GM21576 (cell line): ENCODE results near the gene EGLN2.
"Not testable (repeated sequence)": the region's sequence is repeated elsewhere in the genome, so short reads cannot be mapped to it uniquely, and the experiment has no call there.

Experiments used
- ATAC-seq: cut with Tn5 transposase; IDR thresholded peaks from one replicate; pipeline ENCODE4 v1.9.1; 2021; ENCODE audit warnings: mild to moderate bottlenecking, moderate library complexity; ENCODE audit not compliant: unreplicated experiment

The EGLN2 gene

DNA sequence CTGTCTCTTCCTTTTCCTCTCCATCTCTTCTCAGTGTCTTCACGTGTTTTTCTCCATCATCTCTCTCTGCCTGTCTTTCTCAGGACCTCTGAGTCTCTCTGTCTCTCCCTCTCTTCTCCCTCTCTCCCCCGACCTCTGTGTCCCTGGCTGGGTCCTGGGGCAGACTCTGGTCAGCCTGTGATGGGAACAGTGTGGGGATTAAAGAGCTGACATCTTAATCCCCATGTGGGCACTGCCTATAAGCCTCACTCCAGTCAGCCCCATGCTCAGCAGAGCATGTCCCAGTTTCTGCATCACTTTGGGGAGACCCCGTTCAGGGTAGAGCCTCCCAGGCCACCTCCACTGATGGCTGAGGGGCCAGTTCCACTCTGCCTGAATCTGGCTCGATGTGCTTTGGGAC lies 16.2 kb downstream of the EGLN2 start:
- no peak for ATAC-seq

DNA sequence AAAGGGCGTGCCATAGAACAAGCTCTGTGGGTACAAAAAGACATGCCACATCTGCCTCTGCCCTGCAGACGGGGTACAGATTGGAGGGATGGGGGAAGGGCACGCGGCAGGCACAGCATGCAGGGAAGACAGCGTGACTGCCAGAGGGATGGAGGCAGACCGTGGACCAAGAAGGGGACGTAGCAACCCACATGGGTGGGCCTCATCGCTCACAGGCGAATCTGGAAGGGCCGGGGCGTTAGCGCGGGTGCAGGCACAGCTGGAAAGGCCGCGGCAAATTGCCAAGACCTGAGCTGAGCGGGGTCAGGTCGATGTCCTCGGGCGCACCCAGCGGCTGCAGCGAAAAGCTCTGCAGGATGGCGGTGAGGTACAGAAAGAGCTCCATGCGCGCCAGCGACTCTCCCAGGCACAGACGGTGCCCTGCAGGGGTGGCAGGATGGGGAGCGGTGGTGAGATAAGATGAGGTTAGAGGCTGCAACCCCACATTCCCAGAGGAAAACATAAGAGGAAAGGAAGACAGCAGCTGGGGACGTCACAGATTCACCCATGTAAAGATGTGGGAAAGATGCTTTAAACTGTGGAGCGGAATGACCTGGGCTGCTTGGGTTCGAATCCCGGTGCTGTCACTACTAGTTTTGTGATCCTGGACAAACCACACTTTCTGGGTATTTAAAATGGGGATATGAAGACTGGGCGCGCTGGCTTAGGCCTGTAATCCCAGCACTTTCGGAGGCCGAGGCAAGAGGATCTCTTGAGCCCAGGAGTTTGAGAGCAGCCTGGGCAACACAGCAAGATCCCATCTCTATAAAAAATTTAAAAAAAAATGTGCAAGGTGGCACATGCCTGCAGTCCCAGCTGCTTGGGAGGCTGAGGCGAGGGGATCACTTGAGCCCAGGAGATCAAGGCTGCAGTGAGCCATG lies 19.7 kb downstream of the EGLN2 start:
- not testable (repeated sequence) for ATAC-seq

DNA sequence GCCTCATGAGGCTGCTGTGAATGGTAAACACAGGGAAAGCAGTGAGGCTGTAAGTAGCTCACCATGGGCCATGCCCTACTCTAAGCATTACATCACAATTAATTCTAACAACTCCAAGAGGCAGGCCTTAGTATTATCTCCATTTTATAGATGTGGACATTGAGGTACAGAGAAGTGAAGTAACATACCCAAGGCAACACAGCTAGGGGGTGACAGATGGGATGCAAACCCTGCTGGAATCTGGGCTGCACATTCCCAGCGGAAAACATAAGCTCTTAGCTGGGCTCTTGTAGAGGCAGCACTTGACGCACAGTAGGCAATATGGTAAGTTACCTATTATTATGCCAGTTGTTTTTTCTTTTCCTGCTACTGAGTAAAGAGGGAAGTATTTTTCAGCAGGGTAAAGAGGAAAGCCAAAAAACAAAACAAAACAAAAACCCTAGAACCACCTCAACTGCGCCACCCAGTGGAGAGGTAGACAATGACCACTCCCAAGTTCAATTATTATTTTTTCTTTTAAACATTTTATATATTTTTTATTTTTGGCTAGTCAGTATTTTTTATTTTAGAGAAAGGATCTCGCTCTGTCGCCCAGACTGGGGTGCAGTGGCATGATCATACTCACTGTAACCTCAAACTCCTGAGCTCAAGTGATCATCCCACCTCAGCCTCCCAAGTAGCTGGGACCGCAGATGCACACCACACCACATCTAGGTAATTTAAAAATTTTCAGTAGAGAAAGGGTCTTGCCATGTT lies 20.7 kb downstream of the EGLN2 start:
- not testable (repeated sequence) for ATAC-seq

DNA sequence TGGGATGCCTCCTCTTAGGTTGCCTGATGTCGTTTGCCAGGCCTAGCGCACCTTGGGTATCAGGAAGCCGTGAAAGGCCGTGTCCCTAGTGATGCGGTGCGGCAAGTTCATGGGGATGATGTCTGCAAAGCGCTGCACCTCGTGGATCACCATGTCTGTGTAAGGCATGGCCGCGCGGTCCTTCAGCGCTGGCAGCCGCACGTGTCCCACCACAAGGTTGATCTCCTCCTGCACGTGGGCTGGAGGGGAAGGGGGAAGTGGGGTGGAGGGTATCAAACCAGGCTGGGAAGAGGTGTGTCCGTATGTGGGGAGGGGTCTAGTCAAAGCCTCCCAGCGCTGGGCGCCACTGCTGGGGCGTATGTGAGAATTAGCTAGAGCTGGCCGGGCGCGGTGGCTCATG lies 23.2 kb downstream of the EGLN2 start:
- ATAC-seq = no peak

DNA sequence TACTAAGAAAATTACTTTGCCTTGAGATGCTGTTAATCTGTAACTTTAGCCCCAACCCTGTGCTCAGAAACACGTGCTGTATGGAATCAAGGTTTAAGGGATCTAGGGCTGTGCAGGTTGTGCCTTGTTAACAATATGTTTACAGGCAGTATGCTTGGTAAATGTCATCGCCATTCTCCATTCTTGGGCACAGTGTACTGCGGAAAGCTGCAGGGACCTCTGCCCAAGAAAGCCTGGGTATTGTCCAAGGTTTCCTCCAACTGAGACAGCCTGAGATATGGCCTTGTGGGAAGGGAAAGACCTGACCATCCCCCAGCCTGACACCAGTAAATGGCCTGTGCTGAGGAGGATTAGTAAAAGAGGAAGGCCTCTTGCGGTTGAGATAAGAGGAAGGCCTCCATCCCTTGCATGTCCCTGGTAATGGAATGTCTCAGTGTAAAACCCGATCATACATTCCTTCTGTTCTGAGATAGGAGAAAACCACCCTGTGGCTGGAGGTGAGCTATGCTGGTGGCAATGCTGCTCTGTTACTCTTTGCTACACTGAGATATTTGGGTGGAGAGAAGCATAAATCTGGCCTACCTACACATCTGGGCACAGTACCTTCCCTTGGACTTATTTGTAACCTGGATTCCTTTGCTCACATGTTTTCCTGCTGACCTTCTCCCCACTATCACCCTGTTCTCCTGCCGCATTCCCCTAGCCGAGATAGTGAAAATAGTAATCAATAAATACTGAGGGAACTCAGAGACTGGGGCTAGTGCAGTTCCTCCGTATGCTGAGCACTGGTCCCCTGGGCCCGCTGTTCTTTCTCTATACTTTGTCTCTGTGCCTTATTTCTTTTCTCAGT lies 23.9 kb downstream of the EGLN2 start:
- not testable (repeated sequence) for ATAC-seq

DNA sequence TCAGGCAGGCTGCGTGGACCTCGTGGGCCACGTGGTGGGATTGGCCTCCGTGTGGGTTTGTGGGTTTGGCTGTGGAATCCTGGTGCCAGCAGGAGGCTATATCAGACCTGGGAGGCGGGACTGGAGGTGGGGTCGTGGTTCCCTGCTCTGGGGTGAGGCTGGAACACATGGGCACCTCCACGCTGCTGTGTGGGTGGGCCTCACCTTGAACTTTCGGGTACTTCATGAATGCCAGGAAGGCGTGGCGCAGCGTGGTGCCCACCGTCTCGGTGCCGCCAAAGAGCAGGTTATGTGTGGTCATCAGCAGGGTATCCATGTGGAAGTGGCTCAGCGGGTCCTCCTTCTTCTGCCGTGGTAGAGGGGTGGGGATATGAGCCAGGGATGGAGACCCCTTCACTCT lies 25.9 kb downstream of the EGLN2 start:
- not testable (repeated sequence) for ATAC-seq

DNA sequence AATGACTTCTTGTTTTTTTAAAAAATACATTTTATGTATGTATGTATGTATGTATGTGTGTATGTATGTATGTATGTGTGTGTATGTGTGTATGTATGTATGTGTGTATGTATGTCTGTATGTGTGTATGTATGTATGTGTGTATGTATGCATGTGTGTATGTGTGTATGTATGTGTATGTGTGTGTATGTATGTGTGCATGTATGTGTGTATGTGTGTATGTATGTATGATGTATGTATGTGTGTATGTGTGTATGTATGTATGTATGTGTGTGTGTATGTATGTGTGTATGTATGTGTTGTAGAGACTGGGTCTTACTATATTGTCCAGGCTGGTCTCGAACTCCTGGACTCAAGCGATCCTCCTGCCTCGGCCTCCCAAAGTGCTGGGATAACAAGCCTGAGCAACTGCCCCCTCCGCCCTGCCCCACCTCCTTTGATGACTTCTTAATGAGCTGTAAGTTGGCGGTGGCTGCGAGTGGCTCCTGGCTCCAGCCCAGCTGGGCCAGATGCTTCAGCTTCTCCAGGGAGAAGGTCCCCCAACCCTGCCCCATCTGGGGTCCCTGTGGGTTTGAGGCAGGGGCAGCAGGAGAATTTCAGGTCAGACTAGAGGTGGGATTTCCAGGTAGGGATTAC lies 26.6 kb downstream of the EGLN2 start:
- not testable (repeated sequence) for ATAC-seq

DNA sequence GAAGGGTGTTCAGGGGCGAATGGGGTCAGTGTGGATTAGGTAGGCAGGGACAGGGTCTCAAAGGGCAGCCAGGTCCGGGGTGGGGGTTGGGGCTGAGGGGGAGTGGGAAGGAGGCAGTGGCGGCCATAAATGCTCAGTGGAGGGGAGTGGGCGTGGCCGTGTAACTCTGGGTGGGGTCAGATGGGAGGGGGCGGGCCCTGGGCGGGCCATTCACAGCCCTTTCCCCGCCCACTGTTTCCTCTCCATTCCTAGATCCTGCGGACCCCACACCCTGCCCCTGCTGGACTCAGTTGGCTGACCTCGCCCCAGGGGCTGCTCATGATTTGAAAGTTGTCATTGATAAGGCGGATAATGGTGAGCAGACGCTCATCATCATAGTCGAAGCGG lies 27.3 kb downstream of the EGLN2 start:
- ATAC-seq = not testable (repeated sequence)

DNA sequence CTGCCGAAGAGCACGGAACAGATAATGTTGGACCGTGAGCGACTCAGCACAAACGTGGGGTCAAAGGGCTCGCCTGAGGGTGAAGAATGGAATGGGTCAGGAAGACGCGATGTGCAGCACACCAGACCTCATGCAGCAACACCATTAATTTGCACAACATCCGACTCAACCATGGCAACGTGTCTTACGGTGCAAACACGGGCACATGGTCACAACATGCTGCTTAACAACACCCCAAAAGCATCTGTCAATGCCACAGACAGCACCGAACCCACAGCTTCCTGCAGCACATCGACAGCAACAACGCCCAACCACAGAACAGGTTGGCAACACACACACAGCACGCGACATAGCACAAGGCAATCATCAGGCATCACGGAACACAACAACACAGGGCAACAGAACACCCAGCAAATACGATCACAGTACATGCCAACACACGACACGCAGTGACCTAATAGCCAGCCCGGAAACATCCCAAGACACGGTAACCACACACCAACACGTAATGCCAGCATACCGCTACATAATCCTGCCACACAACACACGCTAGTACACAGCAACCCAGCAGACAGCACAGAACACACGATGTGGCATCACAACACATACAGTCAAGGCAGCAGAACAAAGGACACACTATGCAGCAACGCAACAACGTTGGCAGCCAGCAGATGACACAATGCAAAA lies 27.9 kb downstream of the EGLN2 start:
- ATAC-seq = not testable (repeated sequence)

DNA sequence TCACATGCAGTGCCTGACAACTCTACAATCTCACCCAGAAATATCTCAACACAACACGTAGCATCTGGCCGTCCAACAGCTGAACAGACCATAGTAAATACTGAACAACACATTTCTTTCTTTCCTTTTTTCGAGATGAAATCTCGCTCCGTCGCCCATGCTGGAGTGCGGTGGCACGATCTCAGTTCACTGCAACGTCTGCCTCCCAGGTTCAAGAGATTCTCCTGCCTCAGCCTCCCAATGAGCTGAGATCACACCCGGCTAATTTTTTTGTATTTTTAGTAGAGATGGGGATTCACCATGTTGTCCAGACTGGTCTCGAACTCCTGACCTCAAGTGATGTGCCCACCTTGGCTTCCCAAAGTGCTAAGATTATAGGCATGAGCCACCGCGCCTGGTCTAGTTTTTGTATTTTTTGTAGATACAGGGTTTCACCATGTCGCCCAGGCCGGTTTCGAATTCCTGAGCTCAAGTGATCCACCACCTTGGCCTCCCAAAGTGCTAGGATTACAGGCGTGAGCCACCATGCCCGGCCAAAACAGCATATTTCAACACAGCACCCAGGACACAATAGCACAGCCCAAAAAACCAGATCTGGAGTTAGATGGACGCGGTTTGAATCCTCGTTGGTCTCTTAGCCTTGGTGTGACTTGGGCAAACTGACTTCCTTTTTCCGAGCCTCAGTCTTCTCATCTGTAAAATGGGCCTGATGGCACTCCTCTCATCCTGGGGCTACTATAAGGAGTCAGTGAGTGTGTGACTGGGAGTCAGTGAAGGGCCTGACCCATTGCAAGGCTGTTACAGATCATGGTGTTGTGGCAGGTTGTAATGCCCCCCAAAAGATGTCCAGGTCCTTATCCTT lies 28.6 kb downstream of the EGLN2 start:
- ATAC-seq = no peak

DNA sequence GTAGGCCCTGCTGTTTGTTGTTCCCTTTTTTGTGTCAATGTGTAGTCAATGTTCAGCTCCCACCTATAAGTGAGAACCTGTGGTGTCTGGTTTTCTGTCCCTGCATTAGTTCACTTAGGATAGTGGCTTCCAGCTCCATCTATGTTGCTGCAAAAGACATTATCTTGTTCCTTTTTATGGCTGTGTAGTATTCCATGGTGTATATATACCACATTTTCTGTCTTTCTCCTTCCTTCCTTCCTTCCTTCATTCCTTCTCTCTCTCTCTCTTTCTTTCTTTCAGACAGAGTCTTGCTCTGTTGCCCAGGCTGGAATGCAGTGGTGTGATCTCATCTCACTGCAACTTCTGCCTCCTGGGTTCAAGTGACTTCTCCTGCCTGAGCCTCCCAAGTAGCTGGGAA lies 30.2 kb downstream of the EGLN2 start:
- no peak for ATAC-seq

DNA sequence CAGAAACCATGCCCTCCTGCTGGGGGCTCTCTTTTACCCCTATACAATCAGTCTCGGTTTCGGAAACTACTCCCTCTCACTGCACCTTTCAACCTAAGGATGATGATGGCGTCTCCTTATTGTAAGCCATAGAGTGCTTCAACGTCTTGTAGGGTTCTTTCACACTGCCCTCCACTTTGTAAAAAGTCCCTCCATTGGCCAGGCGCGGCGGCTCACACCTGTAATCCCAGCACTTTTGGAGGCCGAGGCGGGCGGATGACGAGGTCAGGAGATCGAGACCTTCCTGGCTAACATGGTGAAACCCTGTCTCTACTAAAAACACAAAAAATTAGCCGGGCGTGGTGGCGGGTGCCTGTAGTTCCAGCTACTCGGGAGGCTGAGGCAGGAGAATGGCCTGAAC lies 31.8 kb downstream of the EGLN2 start:
- not testable (repeated sequence) for ATAC-seq

DNA sequence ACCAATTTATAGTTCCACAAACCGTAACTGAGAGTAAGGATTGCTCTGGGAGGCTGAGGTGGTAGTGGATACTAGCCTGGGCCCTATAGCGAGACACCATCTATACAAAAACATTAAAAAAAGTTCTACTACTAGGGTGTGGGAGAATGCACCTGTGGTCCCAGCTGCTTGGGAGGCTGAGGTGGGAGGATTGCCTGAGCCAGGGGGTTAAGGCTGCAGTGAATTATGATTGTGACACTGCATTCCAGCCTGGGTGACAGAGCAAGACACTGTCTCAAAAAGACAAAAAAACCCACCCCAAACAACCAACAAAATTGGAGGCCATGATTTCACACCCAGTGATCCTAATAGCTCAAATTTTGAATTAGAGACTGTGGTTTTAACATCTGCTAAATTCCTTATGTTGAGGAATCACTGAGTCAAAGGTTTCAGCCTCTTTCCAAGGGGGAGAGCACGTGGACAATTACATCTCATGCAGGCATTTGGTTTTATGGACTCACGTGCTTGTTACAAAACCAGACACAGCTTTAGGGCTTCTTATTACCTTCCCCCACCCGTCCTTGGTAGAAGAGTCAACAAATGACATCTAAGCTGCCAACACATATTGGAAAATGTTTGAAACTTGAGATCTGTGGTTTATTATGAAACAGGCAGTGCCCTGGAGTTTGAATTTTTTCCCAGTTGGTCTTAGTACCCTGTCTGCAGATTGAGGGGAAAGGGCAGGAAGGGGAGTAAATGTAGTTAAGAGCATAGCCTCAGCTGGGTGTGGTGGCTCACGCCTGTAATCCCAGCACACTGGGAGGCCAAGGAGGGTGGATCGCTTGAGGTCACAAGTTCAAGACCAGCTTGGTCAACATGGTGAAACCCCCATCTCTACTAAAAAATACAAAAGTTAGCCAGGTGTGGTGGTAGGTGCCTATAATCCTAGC lies 32.8 kb downstream of the EGLN2 start:
- no peak for ATAC-seq

DNA sequence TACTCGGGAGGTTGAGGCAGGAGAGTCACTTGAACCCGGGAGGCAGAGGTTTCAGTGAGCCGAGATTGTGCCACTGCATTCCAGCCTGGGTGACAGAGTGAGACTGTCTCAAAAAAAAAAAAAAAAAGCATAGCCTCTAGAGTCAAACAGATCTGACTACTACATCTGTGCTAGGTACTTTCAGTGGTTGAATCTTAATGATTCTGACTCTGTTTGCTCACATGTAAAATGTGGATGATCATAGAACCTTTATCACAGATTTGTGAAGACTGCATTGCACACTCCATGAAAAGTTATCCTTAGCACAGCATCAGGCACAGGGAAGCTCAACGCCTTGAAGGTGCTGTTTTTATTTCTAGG lies 33.4 kb downstream of the EGLN2 start:
- ATAC-seq = not testable (repeated sequence)

DNA sequence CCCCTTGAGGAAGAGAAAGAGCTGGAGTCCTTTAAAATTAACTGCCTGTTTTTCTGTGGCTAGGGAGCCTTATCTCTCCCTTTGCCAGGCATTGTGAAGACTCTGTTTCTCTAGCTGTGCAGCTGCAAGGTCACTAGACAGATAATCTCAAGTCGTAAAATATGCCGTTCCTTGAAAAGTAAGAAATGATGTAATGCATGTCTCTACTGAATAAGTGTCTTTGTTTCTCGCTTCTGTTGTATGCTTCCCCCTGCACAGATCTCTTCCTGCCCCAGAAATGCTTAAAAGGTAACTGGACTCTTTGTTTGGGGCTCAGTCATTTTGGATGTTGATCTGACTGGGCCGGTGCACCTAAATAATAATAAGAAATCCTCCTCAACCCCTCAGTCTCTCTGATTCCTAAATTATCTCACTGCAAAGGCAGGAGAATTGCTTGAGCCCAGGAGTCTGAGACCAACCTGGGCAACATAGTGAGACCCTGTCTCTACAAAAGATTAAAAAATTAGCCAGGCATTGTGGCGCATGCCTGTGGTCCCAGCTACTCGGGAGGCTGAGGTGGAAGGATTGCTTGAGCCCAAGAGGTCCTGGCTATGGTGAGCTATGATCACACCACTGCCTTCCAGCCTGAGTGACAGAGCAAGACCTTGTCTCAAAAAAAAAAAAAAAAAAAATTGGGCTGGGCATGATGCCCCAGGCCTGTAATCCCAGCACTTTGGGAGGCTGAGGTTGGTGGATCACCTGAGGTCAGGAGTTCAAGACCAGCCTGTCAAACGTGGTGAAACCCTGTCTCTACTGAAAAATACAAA lies 34.9 kb downstream of the EGLN2 start:
- not testable (repeated sequence) for ATAC-seq

DNA sequence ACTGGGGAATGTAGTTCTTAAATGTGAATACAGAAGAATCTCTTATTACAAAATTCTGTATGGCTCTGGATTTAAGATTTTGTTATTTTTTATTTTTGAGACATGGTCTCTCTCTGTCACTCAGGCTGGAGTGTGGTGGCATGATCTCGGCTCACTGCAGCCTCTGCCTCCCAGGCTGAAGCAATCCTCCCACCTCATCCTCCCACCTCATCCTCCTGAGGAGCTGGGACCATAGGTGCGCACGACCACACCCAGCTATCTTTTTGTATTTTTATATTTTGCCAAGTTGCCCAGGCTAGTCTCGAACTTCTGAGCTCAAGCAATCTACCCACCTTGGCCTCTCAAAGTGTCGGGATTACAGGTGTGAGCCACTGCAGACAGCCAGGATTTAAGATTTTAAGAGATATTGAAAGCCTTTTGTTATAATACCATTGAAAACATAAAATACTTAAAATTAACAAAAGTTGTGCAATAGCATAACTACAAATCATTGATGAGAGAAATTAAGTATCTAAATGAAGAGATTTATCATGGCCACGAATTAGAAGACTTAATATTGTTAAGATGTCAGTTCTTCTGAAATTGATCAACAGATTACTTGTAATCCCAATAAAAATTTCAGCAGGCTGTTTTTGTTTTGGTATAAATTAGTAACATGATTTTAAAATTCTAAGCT lies 37.9 kb downstream of the EGLN2 start:
- ATAC-seq = no peak

DNA sequence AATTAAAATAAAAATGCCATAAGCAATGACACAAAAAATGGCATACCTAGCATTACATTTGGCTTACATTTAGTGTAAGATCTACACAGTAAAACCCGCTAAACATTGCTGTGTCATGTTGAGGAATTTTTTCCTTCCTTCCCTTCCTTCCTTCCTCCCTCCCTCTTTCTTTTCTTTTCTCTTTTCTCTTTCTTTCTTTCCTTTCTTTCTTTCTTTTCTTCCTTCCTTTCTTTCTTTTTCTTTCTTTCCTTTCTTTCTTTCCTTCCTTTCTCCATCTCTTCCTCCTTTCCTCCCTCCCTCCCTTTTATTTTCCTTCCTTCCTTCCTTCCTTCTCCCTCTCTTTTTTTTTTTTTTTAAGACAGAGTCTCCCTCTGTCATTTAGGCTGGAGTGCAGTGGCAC lies 39.5 kb downstream of the EGLN2 start:
- not testable (repeated sequence) for ATAC-seq
